D721Med (cell line): ENCODE data around the gene INPP4B.

Experiments
- DNase-seq: peaks from one replicate; pipeline ENCODE4 v3.0.0; 2011; ENCODE audit warnings: low spot score; ENCODE audit not compliant: insufficient read length
- FAIRE-seq: peaks from 2 replicates; lab custom pipeline; 2011; peaks lifted over from hg19 to GRCh38; lab: Jason Lieb, UNC
- TF ChIP-seq, protein P1 (sequence below): IDR thresholded peaks from 2 replicates; pipeline ENCODE4 v1.5.1; 2012; ENCODE audit warnings: mild to moderate bottlenecking, control low read depth; ENCODE audit not compliant: insufficient read depth; ENCODE audit errors: missing control alignments

INPP4B gene

GRCh38 chr4:142778430-142778829 lies 67.7 kb downstream of the INPP4B start:
- TF ChIP-seq, protein P1, sequence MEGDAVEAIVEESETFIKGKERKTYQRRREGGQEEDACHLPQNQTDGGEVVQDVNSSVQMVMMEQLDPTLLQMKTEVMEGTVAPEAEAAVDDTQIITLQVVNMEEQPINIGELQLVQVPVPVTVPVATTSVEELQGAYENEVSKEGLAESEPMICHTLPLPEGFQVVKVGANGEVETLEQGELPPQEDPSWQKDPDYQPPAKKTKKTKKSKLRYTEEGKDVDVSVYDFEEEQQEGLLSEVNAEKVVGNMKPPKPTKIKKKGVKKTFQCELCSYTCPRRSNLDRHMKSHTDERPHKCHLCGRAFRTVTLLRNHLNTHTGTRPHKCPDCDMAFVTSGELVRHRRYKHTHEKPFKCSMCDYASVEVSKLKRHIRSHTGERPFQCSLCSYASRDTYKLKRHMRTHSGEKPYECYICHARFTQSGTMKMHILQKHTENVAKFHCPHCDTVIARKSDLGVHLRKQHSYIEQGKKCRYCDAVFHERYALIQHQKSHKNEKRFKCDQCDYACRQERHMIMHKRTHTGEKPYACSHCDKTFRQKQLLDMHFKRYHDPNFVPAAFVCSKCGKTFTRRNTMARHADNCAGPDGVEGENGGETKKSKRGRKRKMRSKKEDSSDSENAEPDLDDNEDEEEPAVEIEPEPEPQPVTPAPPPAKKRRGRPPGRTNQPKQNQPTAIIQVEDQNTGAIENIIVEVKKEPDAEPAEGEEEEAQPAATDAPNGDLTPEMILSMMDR: no peak
- DNase-seq (no peak), FAIRE-seq (no peak)

DNA sequence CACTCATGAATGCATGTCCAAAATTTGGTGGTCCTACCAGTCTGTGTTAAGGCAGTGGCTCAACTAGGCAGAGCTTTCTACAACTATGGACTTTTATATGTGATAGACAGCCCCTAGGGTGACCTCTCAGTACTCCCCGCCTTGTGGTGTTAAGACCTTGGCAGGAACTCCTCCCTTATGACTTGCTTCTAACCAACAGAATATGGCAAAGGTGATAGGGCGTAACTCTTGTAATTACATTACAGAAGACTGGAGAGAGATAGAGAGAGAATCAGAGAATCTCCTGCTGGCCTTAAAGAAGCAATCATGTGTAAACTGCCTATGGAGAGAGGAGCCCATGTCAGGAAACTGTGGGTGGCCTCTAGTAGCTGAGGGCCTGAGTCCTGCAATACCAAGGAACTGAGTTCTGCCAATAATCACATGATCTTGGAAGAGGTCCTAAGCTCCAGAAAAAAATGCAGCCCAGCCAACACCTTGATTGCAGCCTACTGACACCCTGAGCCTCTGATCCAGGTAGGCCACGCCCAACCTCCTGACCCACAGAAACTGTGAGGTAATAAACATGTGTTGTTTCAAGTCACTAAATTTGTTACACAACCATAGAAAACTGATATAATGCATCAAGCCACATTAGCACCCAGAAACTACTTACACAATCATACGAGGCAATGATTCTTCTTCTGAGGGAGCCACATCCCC lies 68.9 kb downstream of the INPP4B start:
- no peak for FAIRE-seq
- TF ChIP-seq, protein P1: no peak
- DNase-seq: no peak

- TF ChIP-seq, protein P1: no peak
- DNase-seq (no peak), FAIRE-seq (no peak)
Measured at GRCh38 chr4:142776026-142776425, 70.1 kb downstream of the INPP4B start.

- TF ChIP-seq, protein P1: no peak
- FAIRE-seq (no peak), DNase-seq (no peak)
Measured at GRCh38 chr4:142773505-142773904, 72.6 kb downstream of the INPP4B start.

GRCh38 chr4:142762280-142762679 lies 83.8 kb downstream of the INPP4B start:
- FAIRE-seq: no peak
- TF ChIP-seq, protein P1: no peak

DNA sequence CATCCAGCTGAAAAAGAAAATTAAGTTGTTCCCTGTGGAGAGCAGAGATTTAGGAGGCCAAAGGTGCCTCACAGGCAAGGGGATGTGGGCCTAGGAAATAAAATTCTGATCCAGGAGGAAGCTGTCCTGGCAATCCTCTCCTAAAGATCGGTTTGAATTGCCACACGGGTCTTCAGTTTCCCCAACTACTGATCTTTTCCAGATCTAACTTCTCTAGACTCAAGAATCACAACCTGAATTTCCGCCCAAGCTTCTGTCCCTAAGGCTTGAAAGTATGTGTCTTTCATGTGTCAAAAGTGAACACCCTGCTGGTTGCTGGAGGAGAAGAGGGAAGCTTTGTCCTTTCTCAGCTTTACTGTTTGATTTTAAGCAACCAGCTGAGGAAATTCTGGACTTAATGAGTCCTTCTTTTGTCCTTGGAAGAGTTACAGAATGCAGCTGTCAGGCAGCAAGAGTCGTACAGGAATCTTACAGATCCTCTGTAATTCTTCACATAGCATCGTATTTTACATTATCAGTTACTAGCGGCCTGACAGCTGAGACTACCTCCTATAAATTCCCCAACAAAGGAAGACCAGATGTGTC lies 93.8 kb downstream of the INPP4B start:
- FAIRE-seq (no peak), DNase-seq (no peak)
- TF ChIP-seq, protein P1: no peak

More at GRCh38 chr4:142762280-142762679, 83.8 kb downstream of the INPP4B start:
- no peak for DNase-seq
